Measurements from ENCODE around the gene FFAR3.

GRCh38 chr19:35332817-35333216 is 25.4 kb upstream of the FFAR3 start:
- TF ChIP-seq, protein P1, sequence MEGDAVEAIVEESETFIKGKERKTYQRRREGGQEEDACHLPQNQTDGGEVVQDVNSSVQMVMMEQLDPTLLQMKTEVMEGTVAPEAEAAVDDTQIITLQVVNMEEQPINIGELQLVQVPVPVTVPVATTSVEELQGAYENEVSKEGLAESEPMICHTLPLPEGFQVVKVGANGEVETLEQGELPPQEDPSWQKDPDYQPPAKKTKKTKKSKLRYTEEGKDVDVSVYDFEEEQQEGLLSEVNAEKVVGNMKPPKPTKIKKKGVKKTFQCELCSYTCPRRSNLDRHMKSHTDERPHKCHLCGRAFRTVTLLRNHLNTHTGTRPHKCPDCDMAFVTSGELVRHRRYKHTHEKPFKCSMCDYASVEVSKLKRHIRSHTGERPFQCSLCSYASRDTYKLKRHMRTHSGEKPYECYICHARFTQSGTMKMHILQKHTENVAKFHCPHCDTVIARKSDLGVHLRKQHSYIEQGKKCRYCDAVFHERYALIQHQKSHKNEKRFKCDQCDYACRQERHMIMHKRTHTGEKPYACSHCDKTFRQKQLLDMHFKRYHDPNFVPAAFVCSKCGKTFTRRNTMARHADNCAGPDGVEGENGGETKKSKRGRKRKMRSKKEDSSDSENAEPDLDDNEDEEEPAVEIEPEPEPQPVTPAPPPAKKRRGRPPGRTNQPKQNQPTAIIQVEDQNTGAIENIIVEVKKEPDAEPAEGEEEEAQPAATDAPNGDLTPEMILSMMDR (IDR thresholded peaks at IDR 0.05), result no peak
- TF ChIP-seq EP300 (IDR thresholded peaks at IDR 0.05), result no peak
